IPS-18c (cell line): Measurements from ENCODE around the gene CFL2.

ENCODE experiments used
- H3K4me3 ChIP-seq: 2 replicates; pipeline ENCODE4 v1.7.0; 2013; ENCODE audit warnings: low read depth, mild to moderate bottlenecking, low read length, moderate library complexity; ENCODE audit not compliant: insufficient read depth
- H3K9me3 ChIP-seq: one replicate; pipeline ENCODE4 v1.6.1; 2013; ENCODE audit warnings: mild to moderate bottlenecking, low read length, moderate library complexity; ENCODE audit not compliant: control insufficient read depth, insufficient read depth

CFL2 gene

GRCh38 chr14:34685819-34686428 lies 28.5 kb downstream of the CFL2 start:
- H3K4me3 ChIP-seq = no peak overlapping the region
- H3K9me3 ChIP-seq = no peaks in the 10 kb centered on the region

- Histone ChIP-seq H3K4me3 (no peak overlapping the region), H3K9me3 (no peaks in the 10 kb centered on the region)
Measured at GRCh38 chr14:34684578-34684977, 29.8 kb downstream of the CFL2 start.

- no peaks in the 10 kb centered on the region for H3K9me3 ChIP-seq
- no peak overlapping the region for H3K4me3 ChIP-seq
Measured at GRCh38 chr14:34682787-34683321, 31.5 kb downstream of the CFL2 start.

- Histone ChIP-seq H3K9me3 (no peaks in the 10 kb centered on the region), H3K4me3 (no peak overlapping the region)
Measured at GRCh38 chr14:34680806-34681479, 33.5 kb downstream of the CFL2 start.

- no peaks in the 10 kb centered on the region for H3K9me3 ChIP-seq
- no peak overlapping the region for H3K4me3 ChIP-seq
Measured at GRCh38 chr14:34678735-34679134, 35.7 kb downstream of the CFL2 start.

- no peaks in the 10 kb centered on the region for H3K9me3 ChIP-seq
- no peak overlapping the region for H3K4me3 ChIP-seq
Measured at GRCh38 chr14:34678306-34678705, 36.1 kb downstream of the CFL2 start.

GRCh38 chr14:34676516-34677211 lies 37.7 kb downstream of the CFL2 start:
- Histone ChIP-seq H3K4me3 (no peak overlapping the region), H3K9me3 (no peaks in the 10 kb centered on the region)

GRCh38 chr14:34673702-34674101 lies 40.7 kb downstream of the CFL2 start:
- Histone ChIP-seq H3K9me3 (no peaks in the 10 kb centered on the region), H3K4me3 (no peak overlapping the region)

- Histone ChIP-seq H3K4me3 (no peak overlapping the region), H3K9me3 (no peaks in the 10 kb centered on the region)
Measured at GRCh38 chr14:34671716-34672115, 42.7 kb downstream of the CFL2 start.

- Histone ChIP-seq H3K4me3 (no peak overlapping the region), H3K9me3 (no peaks in the 10 kb centered on the region)
Measured at GRCh38 chr14:34668111-34668510, 46.3 kb downstream of the CFL2 start.

GRCh38 chr14:34667007-34667406 lies 47.4 kb downstream of the CFL2 start:
- H3K9me3 ChIP-seq = no peaks in the 10 kb centered on the region
- no peak overlapping the region for H3K4me3 ChIP-seq

GRCh38 chr14:34665785-34666435 lies 48.5 kb downstream of the CFL2 start:
- Histone ChIP-seq H3K9me3 (no peaks in the 10 kb centered on the region), H3K4me3 (no peak overlapping the region)

- Histone ChIP-seq H3K9me3 (no peaks in the 10 kb centered on the region), H3K4me3 (no peak overlapping the region)
Measured at GRCh38 chr14:34662561-34663088, 51.8 kb downstream of the CFL2 start.

- Histone ChIP-seq H3K9me3 (no peaks in the 10 kb centered on the region), H3K4me3 (no peak overlapping the region)
Measured at GRCh38 chr14:34660796-34661195, 53.6 kb downstream of the CFL2 start.
